Activated CD8-positive, alpha-beta memory T cell treated with anti-CD3 and anti-CD28 coated beads for 4 hours (primary cell): ENCODE measurements around the gene ADGRL2.
"Not testable (repeated sequence)": the region's sequence is repeated elsewhere in the genome, so short reads cannot be mapped to it uniquely, and the experiment has no call there.

Experiments
- DNase-seq, 2 donors: peaks; one replicate each; pipeline ENCODE4 v3.0.0-alpha.2; 2020; ENCODE audit warnings: low read depth in 2 of 2

Gene ADGRL2

DNA sequence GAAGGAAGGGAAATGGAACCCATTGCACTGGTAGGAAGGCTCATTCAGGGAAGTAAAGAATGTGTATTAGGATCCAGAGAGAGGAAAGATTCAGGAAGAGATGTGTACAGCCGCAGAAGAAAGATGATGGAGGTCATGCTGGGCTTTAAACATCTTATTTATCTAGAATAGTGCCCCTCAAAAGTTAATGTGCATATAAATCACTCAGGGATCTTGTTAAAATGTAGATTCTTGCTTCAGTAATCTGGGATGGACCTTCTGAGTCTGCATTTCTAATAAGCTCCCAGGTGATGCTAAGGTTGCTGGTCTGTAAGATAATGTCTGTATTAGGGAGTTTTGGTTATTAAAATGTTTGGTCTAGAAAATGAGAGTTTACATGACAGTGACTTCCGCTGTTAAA, 46.3 kb downstream of the ADGRL2 start:
- no peak for DNase-seq

DNA sequence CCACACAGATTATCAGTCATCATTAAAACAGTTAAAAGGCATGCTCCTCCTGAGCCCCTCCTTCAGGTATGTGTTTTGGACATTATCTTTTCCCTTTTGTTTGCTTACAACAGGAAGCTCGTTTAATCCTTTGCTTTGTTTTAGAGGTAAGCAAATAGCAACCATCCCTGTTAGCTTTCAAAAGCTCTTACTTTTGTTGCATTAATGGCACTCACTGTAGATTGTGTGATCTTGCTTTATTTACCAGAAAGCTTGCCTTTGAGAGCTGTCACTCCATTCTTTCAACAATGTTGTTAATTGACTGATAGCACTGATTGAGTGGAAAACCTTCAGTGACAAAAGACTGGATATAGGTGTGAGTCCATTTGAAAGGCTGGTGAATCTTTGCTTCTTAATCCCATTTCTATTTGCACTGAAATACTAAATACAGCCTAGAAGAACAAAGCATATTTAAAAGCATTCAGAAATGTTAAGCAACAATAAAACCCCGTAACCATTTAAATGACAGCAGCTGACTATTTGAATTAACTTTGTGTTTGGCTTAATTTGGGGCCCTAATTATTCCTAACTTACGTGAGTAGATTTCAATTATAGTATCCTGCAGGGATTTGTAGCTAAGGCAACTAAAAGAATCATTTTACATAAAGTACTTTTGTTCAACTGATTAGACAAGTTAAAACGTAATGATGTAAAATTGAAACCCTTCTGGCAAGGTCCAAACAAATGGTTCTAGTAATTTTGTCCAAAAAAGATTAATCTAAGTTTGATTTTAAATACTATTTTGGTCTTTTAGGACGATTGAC, 48.3 kb downstream of the ADGRL2 start:
- DNase-seq = no peak

DNA sequence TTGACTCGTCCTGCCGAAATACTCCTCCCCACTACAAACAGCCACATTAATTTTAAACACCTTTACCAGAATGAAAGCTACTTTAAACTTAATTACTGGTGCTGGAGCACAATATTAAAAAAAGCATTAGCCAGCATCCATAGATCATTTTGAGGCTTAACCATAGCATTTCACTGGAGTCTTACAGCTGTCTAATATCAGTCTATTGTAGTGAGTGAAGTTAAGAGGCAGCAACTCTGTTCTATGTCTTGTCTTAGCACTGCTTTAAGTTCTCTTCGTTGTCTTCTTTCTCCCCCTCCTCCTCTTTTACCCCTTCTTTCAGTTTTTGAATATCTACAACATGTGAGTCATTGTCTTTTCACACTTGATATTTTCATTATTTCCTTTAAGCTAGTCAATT, 49.3 kb downstream of the ADGRL2 start:
- no peak for DNase-seq

DNA sequence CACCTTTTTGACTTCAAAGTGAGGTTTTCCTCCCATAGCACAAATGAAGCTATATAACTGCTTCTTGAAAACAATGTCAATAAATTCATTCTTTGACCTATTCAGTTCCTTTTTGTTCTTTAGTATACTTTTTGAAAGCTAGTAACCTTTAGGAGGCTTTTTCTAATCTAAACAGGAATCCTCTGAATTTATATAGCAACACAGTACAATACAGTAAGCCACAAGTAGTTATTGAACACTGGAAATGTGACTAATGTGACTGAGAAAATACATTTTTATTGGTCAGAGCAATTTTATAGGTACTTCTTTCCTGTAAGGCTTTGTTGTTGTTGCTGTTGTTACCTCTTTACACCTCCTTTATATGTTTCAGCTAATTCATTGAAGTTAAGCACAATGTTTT, 49.8 kb downstream of the ADGRL2 start:
- no peak for DNase-seq

DNA sequence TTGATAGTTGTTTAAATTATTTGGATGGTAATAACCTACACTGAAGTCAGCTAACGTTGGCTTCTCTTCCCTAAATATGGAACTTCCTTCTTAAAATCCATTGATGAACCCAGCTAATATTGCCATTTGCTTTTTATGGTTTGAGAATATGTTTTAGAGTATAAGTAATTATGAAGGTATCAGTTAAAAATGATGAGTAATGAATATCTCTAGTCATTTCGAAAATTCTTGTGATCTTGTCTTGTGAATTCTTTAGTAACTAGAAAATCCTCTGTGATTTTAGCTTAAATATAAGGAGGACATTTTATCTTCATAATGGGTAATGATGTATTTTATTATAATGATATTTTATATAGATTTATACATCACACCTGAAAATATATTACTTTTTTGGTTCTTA, 50.5 kb downstream of the ADGRL2 start:
- no peak for DNase-seq

DNA sequence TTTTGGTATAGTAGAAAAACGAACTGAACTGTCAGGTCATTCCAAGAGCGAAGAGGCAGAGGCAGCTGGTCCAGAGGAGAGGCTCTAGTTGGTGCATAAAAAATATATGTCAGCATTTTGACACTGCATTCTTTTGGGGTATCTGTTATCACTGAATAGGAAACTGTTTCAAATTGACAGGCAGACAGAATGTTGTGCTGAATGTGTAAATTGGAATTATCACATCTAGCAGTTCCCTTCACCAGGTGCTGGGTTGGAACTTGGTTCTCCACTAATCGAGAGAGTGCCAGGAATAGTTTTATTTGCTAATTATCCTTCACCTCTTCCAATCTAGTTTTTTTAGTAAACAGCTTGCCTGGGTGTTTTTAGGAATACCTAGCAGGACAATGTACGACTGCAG, 52.2 kb downstream of the ADGRL2 start:
- DNase-seq = no peak

DNA sequence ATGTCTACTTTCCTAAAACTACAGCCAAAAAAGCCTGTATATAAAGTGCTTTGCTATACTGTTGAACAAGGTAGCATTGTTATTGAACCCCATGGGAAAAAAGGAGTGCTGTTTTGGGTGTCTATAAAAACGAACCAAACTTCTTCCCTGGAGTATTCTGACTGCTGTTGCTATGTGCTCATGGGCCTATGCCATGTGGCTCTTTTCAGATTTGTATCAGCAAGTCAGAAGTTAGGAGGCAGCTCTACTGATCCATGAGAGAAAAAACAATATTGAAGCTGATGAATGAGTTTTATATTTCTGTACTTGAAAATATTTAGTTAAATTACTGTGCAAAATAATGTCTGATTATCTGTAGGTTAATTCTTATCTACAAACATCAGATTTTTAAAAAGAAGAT, 66.5 kb downstream of the ADGRL2 start:
- no peak for DNase-seq

DNA sequence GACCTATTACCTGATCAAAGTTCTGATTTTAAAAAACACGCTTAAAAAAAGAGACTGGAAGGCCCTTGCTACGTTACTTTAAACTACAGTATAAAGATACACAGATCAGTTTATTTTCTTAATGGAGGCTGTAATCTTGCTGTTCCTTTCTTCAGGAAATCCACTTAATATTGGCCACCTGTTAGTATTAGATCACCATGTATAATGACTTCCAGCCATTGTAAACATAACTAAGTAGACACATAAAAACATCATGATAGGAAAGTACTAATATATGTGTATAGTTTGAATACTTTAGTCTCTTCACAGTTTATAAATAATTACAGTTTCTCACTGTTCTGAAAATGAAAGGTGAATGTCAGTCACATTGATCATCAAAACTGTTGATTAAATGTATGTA, 68.6 kb downstream of the ADGRL2 start:
- DNase-seq = no peak

DNA sequence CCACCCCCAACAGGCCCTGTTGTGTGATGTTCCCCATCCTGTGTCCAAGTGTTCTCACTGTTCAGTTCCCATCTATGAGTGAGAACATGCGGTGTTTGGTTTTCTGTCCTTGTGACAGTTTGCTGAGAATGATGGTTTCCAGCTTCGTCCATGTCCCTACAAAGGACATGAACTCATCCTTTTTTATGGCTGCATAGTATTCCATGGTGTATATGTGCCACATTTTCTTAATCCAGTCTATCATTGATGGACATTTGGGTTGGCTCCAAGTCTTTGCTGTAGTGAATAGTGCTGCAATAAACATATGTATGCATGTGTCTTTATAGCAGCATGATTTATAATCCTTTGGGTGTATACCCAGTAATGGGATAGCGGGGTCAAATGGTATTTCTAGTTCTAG, 70.4 kb downstream of the ADGRL2 start:
- not testable (repeated sequence) for DNase-seq

DNA sequence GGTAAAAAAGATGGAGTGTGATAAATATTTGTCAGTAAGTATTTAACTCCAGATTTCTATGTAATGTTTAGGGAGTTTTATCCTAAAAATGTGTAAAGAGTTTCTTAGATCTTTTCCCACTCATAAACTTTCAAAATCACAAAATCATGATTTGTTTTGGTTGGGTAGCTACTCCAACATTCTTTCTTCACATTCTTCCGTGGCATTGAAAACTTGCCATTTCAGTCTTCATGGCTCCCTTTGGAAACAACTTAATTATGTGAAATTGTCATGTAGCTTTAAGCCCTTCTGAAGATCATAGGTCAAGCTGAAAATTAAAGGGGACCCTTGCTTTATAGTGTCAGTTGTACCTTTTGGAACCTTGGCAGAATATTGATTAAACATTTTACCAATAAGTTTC, 73.2 kb downstream of the ADGRL2 start:
- DNase-seq = no peak

DNA sequence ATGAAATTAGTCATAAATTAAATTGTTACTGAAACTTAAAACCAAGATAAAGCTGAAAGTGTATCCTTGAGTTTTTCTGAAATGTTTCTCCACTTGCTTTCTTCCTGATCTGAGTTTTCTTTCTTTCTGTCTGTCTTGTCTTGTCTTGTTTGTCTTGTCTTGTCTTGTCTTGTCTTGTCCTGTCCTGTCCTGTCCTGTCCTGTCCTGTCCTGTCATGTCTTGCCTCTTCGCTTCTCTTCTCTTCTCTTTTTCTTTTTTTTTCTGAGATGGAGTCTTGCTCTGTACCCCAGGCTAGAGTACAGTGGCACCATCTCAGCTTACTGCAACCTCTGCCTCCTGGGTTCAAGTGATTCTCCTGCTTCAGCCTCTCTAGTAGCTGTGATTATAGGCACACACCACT, 73.7 kb downstream of the ADGRL2 start:
- no peak for DNase-seq

DNA sequence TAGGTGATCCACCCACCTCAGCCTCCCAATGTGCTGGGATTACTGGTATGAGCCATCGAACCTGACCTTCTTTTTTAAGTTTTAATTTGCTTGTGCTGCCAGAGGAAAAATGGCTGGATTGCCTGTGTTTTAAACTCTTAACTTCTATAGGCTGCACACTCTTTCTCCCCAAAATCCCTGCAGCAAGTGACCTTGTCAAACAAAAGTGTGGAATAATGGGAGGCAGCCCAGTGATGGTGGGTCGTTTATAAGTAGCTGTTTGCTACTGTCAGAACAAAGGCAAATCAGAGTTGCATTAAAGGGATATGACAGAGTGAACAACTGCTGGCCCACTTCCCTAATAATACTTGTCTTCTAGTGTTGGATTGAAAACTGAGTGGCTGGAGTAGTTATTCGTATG, 74.2 kb downstream of the ADGRL2 start:
- DNase-seq = no peak

DNA sequence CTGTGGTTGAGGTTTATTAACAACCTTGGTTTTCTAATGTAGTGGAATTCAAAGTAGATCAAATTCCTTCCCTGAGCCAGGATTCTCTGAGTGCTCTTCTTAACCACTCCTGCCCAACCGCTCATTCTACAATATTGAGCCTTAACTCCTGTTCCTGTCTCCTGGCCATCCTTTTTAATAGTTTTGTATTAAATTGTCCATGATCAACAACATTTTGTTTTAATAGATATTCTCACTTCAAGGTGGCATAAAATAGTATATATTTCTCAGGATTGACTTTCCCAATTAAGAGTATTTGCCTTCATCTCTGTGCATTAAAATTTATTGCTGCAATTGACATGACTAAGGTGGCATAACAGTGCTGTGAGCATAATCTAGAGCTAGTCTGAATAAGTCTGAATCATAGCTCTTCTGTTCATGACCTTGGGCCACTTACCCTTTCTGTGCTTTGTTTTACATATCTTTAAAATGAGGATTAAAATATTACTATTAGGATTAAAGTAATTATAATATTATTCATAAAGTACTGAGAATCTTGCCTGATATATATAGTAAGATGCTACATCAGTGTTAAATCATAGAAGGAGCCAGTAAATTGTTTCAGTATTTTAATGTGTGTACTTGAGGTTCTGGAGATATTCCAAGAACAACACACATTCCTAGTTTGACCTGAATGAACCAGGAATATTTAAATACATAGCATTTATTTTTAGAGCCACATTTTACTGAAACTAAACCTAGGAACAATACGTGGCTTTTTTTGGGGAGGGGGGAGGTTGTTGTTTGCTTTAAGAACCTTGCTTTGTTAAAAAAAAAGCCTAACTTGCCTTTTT, 76.4 kb downstream of the ADGRL2 start:
- no peak for DNase-seq

DNA sequence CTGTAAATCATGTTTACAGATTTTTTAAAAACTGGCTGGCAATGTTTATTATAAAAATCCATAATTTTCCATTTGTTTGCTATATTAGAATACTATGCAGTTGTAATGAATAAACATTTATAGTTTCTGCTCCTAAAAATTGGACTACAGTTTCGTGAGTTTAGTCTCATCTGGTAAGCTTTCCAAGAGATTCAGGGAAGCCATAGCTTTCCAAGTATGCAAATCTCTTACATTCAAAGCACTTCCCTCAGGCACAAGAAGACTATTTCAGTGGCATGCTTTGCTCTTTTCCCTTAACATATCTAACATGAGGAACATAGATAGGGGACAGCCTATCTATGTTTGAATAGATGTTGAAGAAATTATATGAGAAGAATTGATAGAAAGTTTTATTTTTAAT, 77.2 kb downstream of the ADGRL2 start:
- DNase-seq = no peak

DNA sequence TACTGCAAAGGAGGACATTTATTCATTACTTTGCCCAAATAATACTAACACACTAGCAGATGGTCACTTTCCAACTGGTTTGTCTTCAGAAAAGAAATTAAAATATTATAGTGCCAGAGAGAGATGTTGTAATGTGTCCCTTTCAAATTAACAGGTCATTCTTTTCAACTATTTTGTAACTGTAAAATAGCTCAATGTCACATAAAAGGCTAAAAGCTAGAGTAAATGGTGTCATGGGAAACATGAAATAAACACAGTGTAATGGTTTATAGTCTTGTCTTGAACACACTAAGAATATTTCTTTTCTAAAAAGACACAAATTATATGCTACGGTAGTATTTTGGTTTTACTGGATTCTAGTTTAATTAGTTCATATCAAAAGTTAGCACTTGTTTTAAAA, 77.8 kb downstream of the ADGRL2 start:
- DNase-seq = no peak

DNA sequence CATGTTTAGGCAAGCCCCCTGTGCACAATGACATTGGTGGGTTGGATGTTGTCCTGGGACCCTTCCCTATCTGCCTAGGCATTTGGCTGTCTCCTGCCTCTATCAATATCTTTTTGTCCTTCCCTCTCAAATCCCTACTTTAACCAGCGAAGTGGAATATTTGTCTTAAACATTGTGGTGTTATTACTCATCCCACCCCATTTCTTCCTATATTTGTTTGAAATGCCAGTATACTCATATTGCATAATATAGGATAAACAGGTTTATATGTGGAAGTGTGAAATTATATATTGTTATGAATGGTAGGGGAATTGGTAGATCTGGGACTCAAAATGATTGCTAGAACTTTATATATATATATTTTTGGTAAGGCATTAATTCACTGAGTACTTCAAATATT, 80.0 kb downstream of the ADGRL2 start:
- DNase-seq = no peak

DNA sequence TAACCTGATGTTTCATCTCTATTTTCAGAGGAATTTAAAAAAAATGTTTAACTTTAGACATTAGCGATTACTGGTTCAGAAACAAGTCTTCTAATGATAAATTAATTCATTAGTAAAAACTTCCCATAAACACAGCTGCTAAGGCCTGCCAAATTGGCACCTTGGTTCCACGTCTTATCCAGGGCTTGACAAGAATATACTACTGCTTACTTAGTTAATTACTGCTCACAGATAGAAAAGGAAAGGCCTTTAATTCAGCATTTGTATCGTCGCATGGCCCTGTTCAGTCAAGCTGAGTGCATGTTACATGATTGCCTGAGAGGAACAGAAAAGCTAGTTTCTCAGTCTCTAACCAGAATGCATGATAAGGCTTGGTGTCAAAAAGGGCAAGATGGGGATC, 84.6 kb downstream of the ADGRL2 start:
- no peak for DNase-seq

DNA sequence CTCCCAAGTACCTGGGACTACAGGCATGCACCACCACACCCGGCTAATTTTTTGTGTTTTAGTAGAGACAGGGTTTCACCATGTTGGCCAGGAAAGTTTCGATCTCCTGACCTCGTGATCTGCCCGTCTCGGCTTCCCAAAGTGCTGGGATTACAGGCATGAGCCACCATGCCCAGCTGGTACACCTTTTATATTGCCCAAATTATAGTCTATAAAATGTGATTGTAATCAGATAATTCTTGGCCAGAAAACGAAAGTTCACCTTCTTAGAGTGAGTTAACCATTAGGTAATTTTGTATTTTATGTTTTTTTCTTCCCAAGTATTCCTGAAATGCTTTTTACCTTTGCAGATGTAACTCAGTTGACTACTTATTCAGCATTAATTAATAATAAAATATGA, 85.6 kb downstream of the ADGRL2 start:
- not testable (repeated sequence) for DNase-seq

DNA sequence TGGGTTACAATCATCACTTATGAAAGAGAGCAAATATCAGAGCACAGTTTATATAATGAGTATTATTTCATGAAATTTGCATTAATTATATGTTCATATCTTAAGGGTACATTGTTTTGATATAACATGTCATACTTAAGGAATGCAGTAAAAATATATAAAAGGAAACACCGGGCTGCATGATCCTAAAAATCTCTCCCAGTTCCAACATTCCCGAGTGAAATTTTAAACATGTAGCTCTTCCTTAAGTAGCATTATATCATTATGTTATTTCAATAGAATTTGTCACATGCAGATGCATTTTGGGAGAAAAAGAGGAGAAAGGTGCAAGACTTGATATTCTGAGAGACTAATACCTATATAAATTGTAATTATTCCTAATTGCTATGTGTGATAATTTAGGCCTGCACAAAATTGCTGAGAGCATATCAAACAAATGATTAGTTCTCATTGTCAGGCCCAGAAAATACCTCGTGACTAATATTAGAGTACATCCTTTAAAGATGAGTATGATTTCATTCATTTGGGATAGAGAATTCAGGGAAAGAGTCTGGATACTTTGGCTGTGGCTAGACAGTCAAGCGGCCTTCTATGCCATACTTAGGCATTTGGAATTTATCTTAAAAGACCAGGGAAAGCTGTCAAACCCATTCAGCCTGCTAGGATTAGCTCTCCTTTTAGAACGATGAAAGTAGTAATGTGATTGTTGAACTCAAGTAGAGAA, 86.8 kb downstream of the ADGRL2 start:
- DNase-seq = no peak

DNA sequence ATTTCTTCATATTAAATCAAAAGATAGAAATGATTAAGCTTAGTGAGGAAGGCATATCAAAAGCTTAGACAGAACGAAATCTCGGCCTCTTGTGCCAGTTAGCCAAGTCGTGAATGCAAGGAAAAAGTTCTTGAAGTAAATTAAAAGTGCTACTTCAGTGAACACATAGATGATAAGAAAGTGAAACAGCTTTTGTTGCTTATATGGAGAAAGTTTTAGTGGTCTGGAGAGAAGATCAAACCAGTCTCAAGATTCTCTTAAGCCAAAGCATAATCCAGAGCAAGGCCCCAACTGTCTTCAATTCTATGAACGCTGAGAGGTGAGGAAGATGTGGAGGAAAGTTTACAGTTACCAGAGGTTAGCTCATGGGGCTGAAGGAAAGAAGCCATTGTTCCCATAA, 88.4 kb downstream of the ADGRL2 start:
- DNase-seq = no peak

DNA sequence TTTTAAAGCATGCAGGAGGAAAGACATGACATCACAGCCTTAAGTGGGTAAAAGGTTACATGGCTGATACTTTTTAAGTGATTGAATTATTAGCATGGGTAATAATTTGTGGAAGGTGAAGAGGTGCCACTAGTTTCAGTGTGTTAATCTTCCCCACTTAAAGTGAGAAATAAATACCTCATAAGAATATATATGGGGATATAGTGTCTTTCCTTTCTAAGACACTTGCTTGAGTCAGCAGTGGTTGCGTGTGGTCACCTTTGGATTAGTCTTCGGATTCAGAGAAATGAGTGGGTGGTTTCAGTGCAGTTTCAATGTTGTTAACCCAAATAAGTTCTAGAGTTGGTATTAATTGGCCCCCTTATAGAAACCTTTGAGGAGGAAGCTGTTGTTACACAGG, 94.1 kb downstream of the ADGRL2 start:
- no peak for DNase-seq

DNA sequence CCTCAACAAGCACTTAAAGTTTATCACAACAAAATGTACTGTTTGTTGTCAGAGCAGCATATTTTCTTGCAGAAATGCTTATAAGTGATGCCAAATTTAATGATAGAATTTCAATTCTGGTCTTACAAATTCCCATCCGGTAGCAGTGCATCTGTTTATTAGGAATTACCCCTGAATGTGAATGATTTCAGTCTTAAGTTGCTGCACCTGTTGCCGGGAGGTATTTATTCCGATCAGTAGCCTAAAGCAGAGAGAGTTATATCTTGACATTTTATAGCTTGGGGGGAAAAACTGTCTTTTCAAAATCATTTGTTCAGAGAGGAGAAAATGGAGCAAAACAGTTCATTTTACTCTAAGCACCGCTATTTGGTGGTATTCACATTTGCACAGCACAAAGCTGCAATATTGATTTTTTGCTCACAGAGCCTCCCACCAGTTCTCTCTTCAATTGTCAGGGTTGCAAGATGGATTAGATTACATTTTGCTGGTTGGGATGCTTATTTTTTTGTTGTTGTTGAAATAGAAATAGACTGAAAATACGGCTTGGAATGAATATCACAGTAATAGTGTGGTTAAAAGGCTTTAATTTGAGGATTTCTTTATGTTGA, 98.6 kb downstream of the ADGRL2 start:
- DNase-seq = no peak
